ENCODE measurements around the gene RAMP3. TPM values are rescaled to one million over a fixed set of nuclear protein-coding genes. Genes with fewer than 3 reads are reported as not detected.

RAMP3 gene
- total RNA-seq, 3 donors from 2014 or later (not counting 1 experiment from before 2014, with no cell fraction given): not detected

GRCh38 chr7:45177801-45178200 is 20.2 kb downstream of the RAMP3 start:
- Histone ChIP-seq H3K27me3 (ENCODE audit: control insufficient read depth, insufficient read depth, low read length) (no peaks in the 10 kb centered on the region), H3K4me3 (ENCODE audit: low read length) (no peak overlapping the region), H3K27ac (ENCODE audit: low read length) (no peak overlapping the region), H3K9me3 (ENCODE audit: control insufficient read depth, insufficient read depth, low read length) (no peaks in the 10 kb centered on the region), H3K4me1 (ENCODE audit: control insufficient read depth, insufficient read depth, low read length) (no peaks in the 10 kb centered on the region), H3K36me3 (ENCODE audit: control insufficient read depth, insufficient read depth, low read length) (no peaks in the 10 kb centered on the region)
- ATAC-seq (no peak), DNase-seq (no peak)
- Mint-ChIP-seq H3K9me3 (no peaks in the 10 kb centered on the region), H3K27ac (no peak overlapping the region), H3K4me1 (no peaks in the 10 kb centered on the region), H3K4me3 (no peak overlapping the region), H3K27me3 (ENCODE audit: low read depth in 2 of 2) (peaks cover 5 to 12% of the 10 kb centered on the region in 2 donors), H3K36me3 (no peaks in the 10 kb centered on the region)
- WGBS (ENCODE audit: insufficient coverage): 93% methylated on average over 3 of the region's 3 CpGs
- intact Hi-C loops (cut with micrococcal nuclease): no loop called here
- no peak for TF ChIP-seq CTCF (IDR thresholded peaks at IDR 0.05)

- ATAC-seq: no peak
- H3K27me3 ChIP-seq (ENCODE audit: control insufficient read depth, insufficient read depth, low read length): no peaks in the 10 kb centered on the region
- Mint-ChIP-seq H3K27ac (no peak overlapping the region), H3K36me3 (no peaks in the 10 kb centered on the region), H3K4me3 (no peak overlapping the region), H3K4me1 (no peaks in the 10 kb centered on the region), H3K9me3 (no peaks in the 10 kb centered on the region), H3K27me3 (ENCODE audit: low read depth in 2 of 2) (peaks cover 5 to 12% of the 10 kb centered on the region in 2 donors)
- H3K9me3 ChIP-seq (ENCODE audit: control insufficient read depth, insufficient read depth, low read length): no peaks in the 10 kb centered on the region
- intact Hi-C loops (cut with micrococcal nuclease): no loop called here
- DNase-seq: no peak
- no peak overlapping the region for H3K27ac ChIP-seq (ENCODE audit: low read length)
- H3K4me3 ChIP-seq (ENCODE audit: low read length): no peak overlapping the region
- no peaks in the 10 kb centered on the region for H3K4me1 ChIP-seq (ENCODE audit: control insufficient read depth, insufficient read depth, low read length)
- no peak for TF ChIP-seq CTCF (IDR thresholded peaks at IDR 0.05)
- WGBS (ENCODE audit: insufficient coverage): 87% methylated on average over 13 of the region's 13 CpGs
- no peaks in the 10 kb centered on the region for H3K36me3 ChIP-seq (ENCODE audit: control insufficient read depth, insufficient read depth, low read length)
These were observed 20.9 kb downstream of the RAMP3 start for GRCh38 chr7:45178241-45179225.

GRCh38 chr7:45179666-45180065 is 22.1 kb downstream of the RAMP3 start:
- Histone ChIP-seq H3K9me3 (ENCODE audit: control insufficient read depth, insufficient read depth, low read length) (no peaks in the 10 kb centered on the region), H3K36me3 (ENCODE audit: control insufficient read depth, insufficient read depth, low read length) (no peaks in the 10 kb centered on the region), H3K4me3 (ENCODE audit: low read length) (no peak overlapping the region), H3K4me1 (ENCODE audit: control insufficient read depth, insufficient read depth, low read length) (no peaks in the 10 kb centered on the region), H3K27me3 (ENCODE audit: control insufficient read depth, insufficient read depth, low read length) (no peaks in the 10 kb centered on the region), H3K27ac (ENCODE audit: low read length) (no peak overlapping the region)
- no peak for DNase-seq
- Mint-ChIP-seq H3K4me1 (no peaks in the 10 kb centered on the region), H3K4me3 (no peak overlapping the region), H3K9me3 (no peaks in the 10 kb centered on the region), H3K36me3 (no peaks in the 10 kb centered on the region), H3K27me3 (ENCODE audit: low read depth in 2 of 2) (peaks cover 5 to 12% of the 10 kb centered on the region in 2 donors), H3K27ac (no peak overlapping the region)
- intact Hi-C loops (cut with micrococcal nuclease): no loop called here
- no peak for ATAC-seq
- WGBS (ENCODE audit: insufficient coverage): 93% methylated on average over 9 of the region's 9 CpGs
- TF ChIP-seq CTCF (IDR thresholded peaks at IDR 0.05): no peak

Measured in natural killer cell (primary cell).